AG04450 (cell line): ENCODE data around the gene SMIM41. TPM values are rescaled to one million over a fixed set of nuclear protein-coding genes. Genes with fewer than 3 reads are reported as not detected.

ENCODE experiments used
- CTCF ChIA-PET: fragments of 300-600, 350-600 bp; formaldehyde crosslinking; extraction: SDS; loops from one replicate; lab custom pipeline; 2022; ENCODE audit warnings: antibody characterized with exemption, inconsistent platforms; lab: Charles Lee
- POLR2A ChIA-PET: fragments of 350-600 bp; formaldehyde crosslinking; extraction: SDS; loops from one replicate; lab custom pipeline; 2021; ENCODE audit warnings: antibody characterized with exemption, inconsistent platforms; lab: Yijun Ruan, JAX
- DNase-seq: peaks from one replicate; pipeline ENCODE4 v3.0.0-alpha.2; 2011; ENCODE audit warnings: low read depth, low spot score
- H3K27ac ChIP-seq: one replicate; pipeline ENCODE4 v1.5.1; 2012; ENCODE audit warnings: low read depth, low read length, control low read depth
- H3K27me3 ChIP-seq: one replicate; pipeline ENCODE4 v1.6.0; 2012; ENCODE audit warnings: low read length; ENCODE audit not compliant: control insufficient read depth, insufficient read depth
- H3K4me3 ChIP-seq: 2 replicates; pipeline ENCODE4 v1.5.1; 2011; ENCODE audit warnings: mild to moderate bottlenecking, low read depth, low read length, control low read depth
- H3K9me3 ChIP-seq: 2 replicates; pipeline ENCODE4 v1.5.1; 2012; ENCODE audit warnings: low read length; ENCODE audit not compliant: control insufficient read depth, insufficient read depth
- CTCF ChIP-seq: IDR thresholded peaks from 2 replicates; pipeline ENCODE4 v1.5.1; 2011; ENCODE audit warnings: low read depth, low read length, control low read depth, inconsistent platforms
- polyA plus RNA-seq: library from polyadenylated mRNA; depleted of rRNA; stranded (reverse); fragments of >200 nt; gene quantifications from 2 replicates; pipeline ENCODE4 v1.2.3, GENCODE V29; 2011

The SMIM41 gene
- polyA plus RNA-seq, 1 experiment = not detected

- Histone ChIP-seq H3K4me3 (no peak overlapping the region), H3K27ac (peak overlapping the region; percentile 98), H3K9me3 (no peaks in the 10 kb centered on the region), H3K27me3 (no peaks in the 10 kb centered on the region)
- TF ChIP-seq CTCF = no peak
- POLR2A ChIA-PET = interaction anchor here (1.1 to 2.4 kb wide), 5 partner anchors 40 to 134 kb away, joined by 3 to 10 read pairs (median 5); partner anchors contain the start of genes ATG101 and KRT80
- DNase-seq = no peak
- CTCF ChIA-PET = interaction anchor here (1.2 to 2.9 kb wide), 9 partner anchors 10 to 739 kb away, joined by 3 to 22 read pairs (median 8); no protein-coding TSS in a partner anchor
These were observed 66.8 kb downstream of the SMIM41 start for GRCh38 chr12:52146089-52146821.

DNA sequence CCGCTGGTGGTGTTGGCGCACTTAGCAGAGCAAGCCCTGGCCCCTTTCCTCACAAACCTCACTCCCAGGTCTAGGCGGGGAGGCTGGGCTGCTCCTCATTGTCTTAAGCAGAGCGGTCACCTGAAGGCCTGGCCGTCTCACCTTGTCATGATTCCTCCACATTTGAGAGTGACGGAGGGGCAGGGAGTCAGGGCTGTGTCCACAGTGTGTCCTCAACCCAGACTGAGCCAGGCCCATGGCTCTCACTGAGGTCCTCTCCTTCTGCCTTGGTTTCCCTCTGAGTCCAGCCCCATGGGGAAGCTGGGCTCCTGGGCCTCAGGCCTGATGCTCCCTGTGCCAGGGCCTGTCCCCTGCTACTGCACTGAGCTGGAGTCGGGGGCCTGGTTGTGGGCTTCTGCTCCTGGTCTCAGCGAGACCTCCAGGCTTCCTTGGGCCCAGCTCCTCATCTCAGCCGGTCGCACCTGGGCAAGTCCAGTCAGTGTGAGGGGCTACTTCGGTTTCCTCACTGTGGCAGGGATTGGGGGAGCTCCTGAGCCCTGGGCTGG lies 67.4 kb downstream of the SMIM41 start:
- DNase-seq = no peak
- ChIA-PET CTCF (interaction anchor here (0.6 to 2.9 kb wide), 14 partner anchors 10 to 834 kb away, joined by 3 to 22 read pairs (median 5); no protein-coding TSS in a partner anchor), POLR2A (interaction anchor here (0.6 to 2.4 kb wide), 12 partner anchors 23 to 859 kb away, joined by 3 to 10 read pairs (median 4); partner anchors contain the start of genes ATG101, EIF4B and KRT80)
- no peak for TF ChIP-seq CTCF
- Histone ChIP-seq H3K4me3 (no peak overlapping the region), H3K27me3 (no peaks in the 10 kb centered on the region), H3K27ac (peak overlapping the region; percentile 98), H3K9me3 (no peaks in the 10 kb centered on the region)

DNA sequence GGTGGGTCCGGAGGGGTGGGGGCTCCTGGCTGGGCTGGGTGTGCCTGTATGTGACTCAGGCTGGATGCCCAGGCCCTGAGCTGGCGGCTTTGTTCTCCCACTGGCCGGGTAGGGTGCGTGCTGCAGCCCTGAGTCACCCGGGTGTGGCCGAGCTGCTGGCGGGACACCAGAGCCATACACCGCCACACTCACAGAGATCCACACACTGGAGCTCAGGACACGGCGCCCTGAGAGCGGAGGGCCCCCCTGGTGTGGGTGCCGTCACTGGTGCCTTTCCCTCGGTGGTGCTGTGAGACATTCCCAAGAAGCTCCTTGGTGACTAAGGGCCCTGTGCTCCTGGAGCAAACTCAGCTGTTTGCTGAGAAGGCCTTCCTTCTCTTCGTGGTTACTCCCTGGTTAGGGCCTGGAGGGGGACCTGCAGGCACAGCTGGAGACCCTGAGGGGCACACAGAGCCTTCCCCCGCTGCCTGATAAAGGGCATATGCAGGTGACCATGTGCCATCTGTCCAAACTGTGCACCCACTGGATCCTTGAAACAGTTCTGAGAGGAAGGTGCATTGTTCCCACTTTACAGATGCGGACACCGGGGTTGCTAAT lies 68.0 kb downstream of the SMIM41 start:
- ChIA-PET POLR2A (interaction anchor here (0.6 to 2.4 kb wide), 12 partner anchors 23 to 858 kb away, joined by 3 to 10 read pairs (median 4); partner anchors contain the start of genes ATG101, EIF4B and KRT80), CTCF (interaction anchor here (0.5 to 2.9 kb wide), 14 partner anchors 9 to 833 kb away, joined by 3 to 22 read pairs (median 5); no protein-coding TSS in a partner anchor)
- peak overlapping the region; percentile 98 for H3K27ac ChIP-seq
- peak; percentile 96 for DNase-seq
- H3K4me3 ChIP-seq = no peak overlapping the region
- no peak for TF ChIP-seq CTCF
- no peaks in the 10 kb centered on the region for H3K27me3 ChIP-seq
- H3K9me3 ChIP-seq = no peaks in the 10 kb centered on the region

DNA sequence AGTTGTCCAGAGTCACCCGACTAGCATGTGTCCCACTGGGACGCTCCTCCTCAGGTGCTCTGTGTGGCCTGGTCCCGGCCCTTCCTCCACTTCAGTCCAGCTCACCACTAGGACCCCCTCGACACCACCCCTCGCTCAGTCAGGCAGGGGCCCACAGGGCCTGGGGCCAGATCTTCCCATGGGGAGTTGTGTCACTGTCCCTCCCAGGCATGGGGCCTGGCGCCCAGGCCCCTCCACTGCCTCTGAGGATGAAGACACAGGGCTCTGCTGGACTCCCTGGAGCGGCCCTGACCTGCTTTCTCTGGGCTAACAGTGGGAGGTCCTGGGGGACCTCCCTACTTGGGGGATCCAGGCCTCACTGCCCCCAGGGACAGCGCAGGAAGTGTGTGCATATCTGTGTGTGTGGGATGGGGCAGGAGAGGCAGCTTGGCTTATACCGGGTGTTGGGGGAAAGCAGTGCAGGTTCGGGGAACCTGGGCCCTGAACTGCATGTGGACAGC lies 68.5 kb downstream of the SMIM41 start:
- ChIA-PET POLR2A (interaction anchor here (1.1 to 2.4 kb wide), 4 partner anchors 33 to 858 kb away, joined by 3 to 10 read pairs (median 6); partner anchors contain the start of genes EIF4B and KRT80), CTCF (interaction anchor here (1.1 to 2.9 kb wide), 12 partner anchors 8 to 833 kb away, joined by 3 to 22 read pairs (median 6); no protein-coding TSS in a partner anchor)
- Histone ChIP-seq H3K4me3 (no peak overlapping the region), H3K27me3 (no peaks in the 10 kb centered on the region), H3K9me3 (no peaks in the 10 kb centered on the region), H3K27ac (peak overlapping the region; percentile 98)
- TF ChIP-seq CTCF = no peak
- DNase-seq = no peak
